K562 (cell line): Measurements from ENCODE around the gene CPEB1. TPM values are rescaled to one million over a fixed set of nuclear protein-coding genes. Genes with fewer than 3 reads are reported as not detected.

Source experiments
- BRF1 ChIP-seq: IDR thresholded peaks from 3 replicates; pipeline ENCODE4 v1.6.1; 2011; ENCODE audit warnings: borderline replicate concordance, mild to moderate bottlenecking; ENCODE audit not compliant: insufficient read length; ENCODE audit errors: extremely low read depth
- CSDE1 ChIP-seq, 2 experiments: fragments of 450-650 bp; IDR thresholded peaks; 2 replicates each; pipeline ENCODE4 v1.6.1; 2016; ENCODE audit warnings: mild to moderate bottlenecking in 1 of 2
- E2F8 ChIP-seq: fragments of 450-650 bp; IDR thresholded peaks from 2 replicates; pipeline ENCODE4 v1.7.1; 2018; ENCODE audit warnings: mild to moderate bottlenecking, low read depth; ENCODE audit not compliant: partially characterized antibody
- EP300 ChIP-seq: IDR thresholded peaks from 2 replicates; pipeline ENCODE4 v1.6.1; 2012; ENCODE audit warnings: low read length, improper control_type of control experiment
- GATAD2B ChIP-seq: fragments of 450-650 bp; IDR thresholded peaks from 2 replicates; pipeline ENCODE4 v1.6.1; 2017; ENCODE audit warnings: mild to moderate bottlenecking, borderline replicate concordance
- HDAC6 ChIP-seq: IDR thresholded peaks from 2 replicates; pipeline ENCODE4 v1.6.1; 2012; ENCODE audit warnings: low read depth, mild to moderate bottlenecking, control low read depth, inconsistent platforms, low read length, moderate library complexity
- HDGF ChIP-seq: fragments of 450-650 bp; IDR thresholded peaks from 2 replicates; pipeline ENCODE4 v1.6.1; 2016
- HOMEZ ChIP-seq: fragments of 250-450 bp; sonication (Bioruptor Pico); IDR thresholded peaks from 2 replicates; pipeline ENCODE4 v1.4.0; 2020; ENCODE audit warnings: mild to moderate bottlenecking, moderate library complexity
- KLF6 ChIP-seq: fragments of 250-450 bp; sonication (Bioruptor Pico); IDR thresholded peaks from 2 replicates; pipeline ENCODE4 v1.4.0; 2020; ENCODE audit warnings: mild to moderate bottlenecking, moderate library complexity, borderline replicate concordance
- LCOR ChIP-seq: sonication (generic); formaldehyde crosslinking; IDR thresholded peaks from 2 replicates; pipeline ENCODE4 v1.8.0; 2022; ENCODE audit warnings: mild to moderate bottlenecking, missing genetic modification reagents
- PHF20 ChIP-seq: fragments of 450-650 bp; IDR thresholded peaks from 2 replicates; pipeline ENCODE4 v1.6.1; 2018; ENCODE audit not compliant: partially characterized antibody
- POLR2AphosphoS5 ChIP-seq: IDR thresholded peaks from 2 replicates; pipeline ENCODE4 v1.6.1; 2011; ENCODE audit warnings: mild to moderate bottlenecking, low read depth, low read length, moderate library complexity; ENCODE audit not compliant: control insufficient read depth, insufficient read depth
- PTBP1 ChIP-seq: fragments of 200-400 bp; formaldehyde crosslinking; IDR thresholded peaks from 2 replicates; pipeline ENCODE4 v1.6.1; 2017; ENCODE audit warnings: low read depth, low read length
- RAD21 ChIP-seq, 2 experiments: fragments of 250-450 bp in 1 of 2; fragments of 450-650 bp in 1 of 2; sonication (Bioruptor Pico) in 1 of 2; formaldehyde crosslinking in 1 of 2; IDR thresholded peaks in 1 of 2; conservative IDR thresholded peaks in 1 of 2; 2 replicates each; pipeline versions ENCODE4 v1.4.0 to v1.8.0; 2020 to 2022; ENCODE audit warnings: mild to moderate bottlenecking in 2 of 2, moderate library complexity in 1 of 2
- SMARCA5 ChIP-seq: fragments of 450-650 bp; IDR thresholded peaks from 2 replicates; pipeline ENCODE4 v1.6.1; 2016
- YY1 ChIP-seq, 3 experiments: IDR thresholded peaks; 2 replicates each; pipeline ENCODE4 v1.6.1; 2011; ENCODE audit warnings: low read length in 2 of 3, mild to moderate bottlenecking in 2 of 3, moderate library complexity in 2 of 3, borderline replicate concordance in 1 of 3, control low read depth in 1 of 3, low read depth in 1 of 3; ENCODE audit not compliant: insufficient read depth in 3 of 3, insufficient replicate concordance in 2 of 3, control insufficient read depth in 1 of 3, insufficient read length in 1 of 3; ENCODE audit errors: extremely low read depth in 1 of 3
- ZC3H8 ChIP-seq: fragments of 450-650 bp; IDR thresholded peaks from 2 replicates; pipeline ENCODE4 v1.6.1; 2017
- ZNF165 ChIP-seq: fragments of 250-450 bp; sonication (Bioruptor Pico); IDR thresholded peaks from 2 replicates; pipeline ENCODE4 v1.4.0; 2020; ENCODE audit warnings: borderline replicate concordance
- ZNF175 ChIP-seq: fragments of 200-800 bp; sonication (Bioruptor generic); IDR thresholded peaks from 2 replicates; pipeline ENCODE4 v1.6.1; 2016; ENCODE audit warnings: low read depth, mild to moderate bottlenecking, missing genetic modification characterization, missing compliant biosample characterization
- ZNF311 ChIP-seq: fragments of 250-450 bp; sonication (Bioruptor Pico); IDR thresholded peaks from 2 replicates; pipeline ENCODE4 v1.4.0; 2020; ENCODE audit warnings: mild to moderate bottlenecking, moderate library complexity
- ZNF511 ChIP-seq: sonication (generic); formaldehyde crosslinking; IDR thresholded peaks from 2 replicates; pipeline ENCODE4 v1.8.0; 2022; ENCODE audit warnings: mild to moderate bottlenecking, missing genetic modification reagents
- ZNF589 ChIP-seq: fragments of 200-800 bp; sonication (Bioruptor generic); IDR thresholded peaks from 2 replicates; pipeline ENCODE4 v1.6.1; 2016; ENCODE audit warnings: low read depth, missing genetic modification characterization, missing compliant biosample characterization
- ZZZ3 ChIP-seq: fragments of 450-650 bp; IDR thresholded peaks from 2 replicates; pipeline ENCODE4 v1.6.1; 2016; ENCODE audit warnings: antibody characterized with exemption, mild to moderate bottlenecking, moderate library complexity
- polyA plus RNA-seq, 8 experiments: library from polyadenylated mRNA; depleted of rRNA in 4 of 8; stranded (reverse) in 5 of 8; unstranded in 3 of 8; fragments of >200 nt; fragmentation: Nextera tagmentation in 2 of 8; fragmentation: Illumina TruSeq in 1 of 8; extraction: Ambion mirVana in 2 of 8; extraction: Trizol in 1 of 8; gene quantifications; 2 replicates each; pipeline versions ENCODE4 v1.2.1 to v1.2.3, GENCODE V29; 2011 to 2014; ENCODE audit warnings: inconsistent platforms in 1 of 8, missing spikeins in 1 of 8
- total RNA-seq, 7 experiments: library from RNA; depleted of rRNA in 6 of 7; stranded (reverse); fragments of >200 nt in 6 of 7; fragmentation: Illumina TruSeq in 2 of 7; extraction: Trizol in 2 of 7; gene quantifications; 2 replicates each; pipeline versions ENCODE4 v1.2.1 to v1.2.3, GENCODE V29; 2011 to 2021; ENCODE audit warnings: low replicate concordance in 1 of 7

CPEB1 gene
- total and polyA plus RNA-seq, 9 of the 15 experiments (the other 6 are each of a cell fraction or from before 2014, with no cell fraction given) = 2.2 to 13.4 (median 9.7) TPM

- no peak for TF ChIP-seq HDAC6
- no peak; the same call in 1 of the 2 replicates for TF ChIP-seq ZNF165 (CRISPR knock-in tag)
- TF ChIP-seq KLF6 = no peak
- TF ChIP-seq SMARCA5 = no peak
- TF ChIP-seq ZNF589 (CRISPR knock-in tag) = peak; percentile 63; the same call in 1 of the 2 replicates
- no peak for TF ChIP-seq ZC3H8
- peak; percentile 33 for TF ChIP-seq E2F8
- no peak for TF ChIP-seq PHF20
- no peak for TF ChIP-seq LCOR (CRISPR knock-in tag)
- TF ChIP-seq PTBP1 = no peak
- TF ChIP-seq POLR2AphosphoS5 = no peak
- TF ChIP-seq HDGF = no peak
- TF ChIP-seq GATAD2B = peak; percentile 95
- peak; percentile 17; the same call in 1 of the 2 replicates for TF ChIP-seq ZNF175 (CRISPR knock-in tag)
- no peak for TF ChIP-seq ZNF311 (CRISPR knock-in tag)
- TF ChIP-seq CSDE1 (IDR thresholded peaks at IDR 0.05) = no peak
- peak; percentile 78 for TF ChIP-seq ZNF511 (CRISPR knock-in tag)
- no peak for TF ChIP-seq HOMEZ
- TF ChIP-seq RAD21 (CRISPR knock-in tag; conservative IDR thresholded peaks at IDR 0.05 in 1 of 2, IDR thresholded peaks at IDR 0.05 in 1 of 2) = peak in 1 of 2 experiments; percentile 35; a peak in 2 of 4 replicates
- TF ChIP-seq EP300 = no peak; the same call in 1 of the 2 replicates
- TF ChIP-seq ZZZ3 = no peak
- no peak for TF ChIP-seq BRF1
- TF ChIP-seq YY1 (IDR thresholded peaks at IDR 0.05; ENCODE audit: borderline replicate concordance in 1 of 3, control insufficient read depth in 1 of 3, extremely low read depth in 1 of 3, insufficient read depth in 3 of 3, insufficient read length in 1 of 3, insufficient replicate concordance in 2 of 3, low read depth in 1 of 3, low read length in 2 of 3) = peak in 2 of 3 experiments; percentile 43 to 56
Measured at GRCh38 chr15:82647045-82647834, at the start of gene CPEB1 (continued).
